H1 (cell line): ENCODE measurements around the gene SNX30. TPM values are rescaled to one million over a fixed set of nuclear protein-coding genes. Genes with fewer than 3 reads are reported as not detected.

Experiments used
- TAF1 ChIP-seq: IDR thresholded peaks from 2 replicates; pipeline ENCODE4 v1.6.1; 2011; ENCODE audit warnings: mild to moderate bottlenecking, low read depth, low read length
- polyA plus RNA-seq, 7 experiments: library from polyadenylated mRNA; depleted of rRNA in 3 of 7; stranded (reverse) in 5 of 7; unstranded in 2 of 7; fragments of >200 nt in 5 of 7; fragments of 200-250 nt in 2 of 7; gene quantifications; 1 replicate in 5 of 7; 2 replicates in 1 of 7; 4 replicates in 1 of 7; pipeline versions ENCODE4 v1.2.1 to v1.2.3, GENCODE V29; 2011 to 2013; ENCODE audit warnings: missing spikeins in 2 of 7, mixed read lengths in 2 of 7
- total RNA-seq: library from RNA; stranded (reverse); fragmentation: NEBNext Ultra II Directional; extraction: Animal tissue kit (Norgen Biotek cat#: 25700); gene quantifications from 2 replicates; pipeline ENCODE4 v1.2.1, GENCODE V29; 2021

SNX30 gene
- total and polyA plus RNA-seq, 2 of the 8 experiments (the other 6 are each of a cell fraction or from before 2014, with no cell fraction given): 4.0 to 12.2 TPM

- TF ChIP-seq TAF1: no peak
Measured at GRCh38 chr9:112772215-112772509, 21.6 kb downstream of the SNX30 start (continued).
